ENCODE results near the gene CNST. TPM values are rescaled to one million over a fixed set of nuclear protein-coding genes. Genes with fewer than 3 reads are reported as not detected.
A peak's percentile ranks its signal among the peaks of the same experiment; 100 is the strongest.
"Not testable (repeated sequence)": the region's sequence is repeated elsewhere in the genome, so short reads cannot be mapped to it uniquely, and the experiment has no call there.

Gene CNST
- total RNA-seq, 1 experiment from 2014 or later: 14.7 TPM

DNA sequence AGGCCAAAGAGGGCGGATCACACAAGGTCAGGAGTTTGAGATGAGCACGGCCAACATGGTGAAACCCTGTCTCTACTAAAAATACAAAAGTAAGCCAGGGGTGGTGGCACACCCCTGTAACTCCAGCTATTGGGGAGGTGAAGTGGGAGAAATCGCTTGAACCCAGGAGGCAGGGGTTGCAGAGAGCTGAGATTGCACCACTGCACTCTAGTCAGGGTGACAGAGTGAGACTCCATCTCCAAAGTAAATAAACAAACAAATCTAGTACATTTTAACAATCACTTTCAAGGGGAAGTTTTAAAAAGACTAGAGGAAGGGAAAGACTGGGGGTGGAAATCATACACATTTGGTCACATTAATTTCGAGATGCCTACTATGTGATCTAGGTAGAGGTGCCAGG, 6.9 kb upstream of the CNST start:
- no peak for DNase-seq (ENCODE audit: low read depth)

DNA sequence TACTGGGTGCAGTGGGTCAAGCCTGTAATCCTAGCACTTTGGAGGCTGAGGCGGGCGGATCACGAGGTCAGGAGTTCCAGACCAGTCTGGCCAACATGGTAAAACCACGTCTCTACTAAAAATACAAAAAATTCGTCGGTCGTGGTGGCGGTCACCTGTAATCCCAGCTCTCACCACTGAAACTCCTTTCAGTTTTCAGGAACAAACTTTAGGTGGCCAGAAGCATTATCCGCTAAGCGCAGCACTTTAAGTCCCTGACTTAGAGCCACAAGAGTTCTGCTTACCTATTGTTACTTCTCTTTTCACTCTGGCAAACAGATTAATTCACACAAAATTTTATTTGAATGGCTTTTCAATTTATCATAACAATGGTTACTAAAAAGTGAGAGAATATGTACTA, 5.4 kb upstream of the CNST start:
- DNase-seq (ENCODE audit: low read depth): not testable (repeated sequence)

DNA sequence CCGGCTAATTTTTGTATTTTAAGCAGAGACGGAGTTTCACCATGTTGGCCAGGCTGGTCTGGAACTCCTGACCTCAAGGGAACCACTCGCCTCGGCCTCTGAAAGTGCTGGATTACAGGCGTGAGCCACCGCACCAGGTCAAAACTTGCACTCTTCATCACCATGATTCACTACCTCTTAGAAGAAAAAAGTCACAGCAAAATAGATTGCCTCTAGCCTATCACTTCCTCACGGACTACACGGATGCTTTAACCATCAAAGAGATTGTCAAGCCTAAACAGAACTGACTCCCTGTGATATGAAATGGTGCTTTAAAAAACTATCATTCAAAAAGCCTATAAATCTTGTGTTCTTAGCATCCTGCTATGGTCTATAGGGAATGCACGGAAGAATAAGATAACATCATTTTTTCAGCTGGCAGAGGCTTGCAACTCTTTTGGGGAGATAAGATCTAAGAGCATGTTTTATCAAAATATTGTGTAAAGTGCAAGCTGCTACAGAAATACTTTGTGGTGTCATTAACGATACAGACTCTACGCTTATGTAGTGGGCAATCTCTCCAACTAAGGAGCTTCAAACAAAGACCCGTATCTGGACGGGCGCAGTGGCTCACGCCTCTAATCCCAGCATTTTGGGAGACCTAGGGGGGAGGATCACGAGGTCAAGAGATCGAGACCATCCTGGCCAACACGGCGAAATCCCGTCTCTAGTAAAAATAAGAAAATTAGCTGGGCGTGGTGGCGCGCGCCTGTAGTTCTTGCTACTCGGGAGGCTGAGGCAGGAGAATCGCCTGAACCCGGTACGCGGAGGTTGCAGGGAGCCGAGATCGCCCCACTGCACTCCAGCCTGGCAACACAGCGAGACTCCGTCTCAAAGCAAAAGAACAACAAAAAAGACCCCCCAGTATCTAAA, 1.2 kb upstream of the CNST start:
- no peak for DNase-seq (ENCODE audit: low read depth)

DNA sequence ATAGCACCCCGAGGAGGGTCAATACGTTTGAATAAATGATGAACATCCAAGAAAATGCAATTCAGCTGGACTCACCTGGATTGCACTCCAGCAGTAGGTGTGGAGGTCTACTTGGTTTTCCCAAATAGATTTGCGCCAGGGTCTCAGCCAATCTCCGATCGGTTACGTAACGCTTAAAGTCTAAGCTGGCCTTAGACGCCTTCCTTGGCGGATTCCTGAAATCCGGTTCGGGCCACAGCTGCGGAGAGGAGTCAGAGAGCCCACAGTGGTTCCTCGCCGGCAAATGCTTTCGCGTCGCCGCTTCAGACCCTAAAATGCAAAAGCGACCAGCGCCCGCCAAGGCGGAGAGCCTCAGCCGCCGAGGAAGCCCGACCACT, 517 bp upstream of the CNST start:
- no peak for DNase-seq (ENCODE audit: low read depth)

DNA sequence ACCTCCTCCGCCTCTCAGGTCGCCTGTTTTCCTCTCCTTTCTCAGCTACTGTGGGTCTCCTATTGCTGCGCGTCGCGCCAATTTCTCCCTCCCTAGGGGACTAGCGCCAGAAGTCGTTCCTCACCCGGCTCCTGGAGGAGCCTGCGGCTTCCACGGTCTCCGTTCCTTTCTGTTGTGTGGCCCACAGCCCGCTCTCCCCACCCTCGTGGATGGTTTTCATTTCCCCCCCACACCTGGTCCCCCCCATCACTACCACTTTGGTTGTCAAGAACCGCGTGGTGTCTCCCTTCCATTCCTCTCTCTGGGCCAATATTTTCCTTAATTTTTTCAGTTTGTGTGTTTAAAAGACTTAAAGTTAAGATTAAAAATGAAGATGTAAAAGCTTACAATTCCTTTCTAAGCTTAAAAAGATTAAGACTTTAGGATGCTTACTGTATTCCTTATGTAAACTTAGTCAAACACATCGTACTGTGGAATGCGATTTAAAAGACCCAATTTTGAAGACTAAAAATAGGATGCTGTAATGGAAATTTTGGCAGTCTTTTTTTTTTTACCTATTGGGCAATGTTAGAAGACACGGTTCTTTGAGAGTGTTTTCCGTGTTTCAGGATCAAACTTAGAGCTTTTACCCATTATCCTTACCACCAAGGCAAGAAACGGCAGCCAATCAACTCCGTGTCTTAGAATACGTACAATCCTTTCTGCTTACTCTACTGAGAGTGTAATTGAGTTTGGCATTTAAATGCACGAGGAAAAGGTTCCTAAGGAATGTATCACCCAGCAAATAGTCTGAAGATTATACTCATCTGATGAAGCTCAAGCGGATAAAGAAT, 773 bp downstream of the CNST start:
- DNase-seq (ENCODE audit: low read depth): peak; percentile 80

DNA sequence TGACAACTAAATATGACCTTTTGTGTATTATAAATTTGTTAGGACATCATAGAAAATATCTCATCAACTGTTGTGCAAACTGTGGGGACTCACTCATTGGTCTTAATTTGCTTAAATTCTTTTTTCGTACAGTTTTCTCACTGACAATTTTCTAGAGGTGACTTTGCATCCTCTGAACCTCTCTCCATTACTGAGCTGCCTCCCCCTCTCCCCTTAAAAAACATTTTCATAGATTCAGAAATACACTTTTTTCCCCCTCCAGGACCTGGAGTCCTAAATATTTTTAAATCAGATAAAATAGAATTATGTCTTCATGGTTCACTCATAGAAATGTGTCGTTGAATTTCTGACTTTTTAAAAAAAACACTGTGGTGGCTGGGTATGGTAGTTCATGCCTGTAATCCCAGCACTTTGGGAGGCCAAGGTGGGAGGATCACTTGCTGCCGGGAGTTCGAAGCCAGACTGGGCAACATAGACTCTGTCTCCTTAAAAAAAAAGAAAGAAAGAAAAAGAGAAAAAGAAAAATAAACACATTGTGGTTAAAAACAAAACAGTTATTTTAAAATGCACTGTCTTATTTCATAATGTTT, 1.5 kb downstream of the CNST start:
- no peak for DNase-seq (ENCODE audit: low read depth)

DNA sequence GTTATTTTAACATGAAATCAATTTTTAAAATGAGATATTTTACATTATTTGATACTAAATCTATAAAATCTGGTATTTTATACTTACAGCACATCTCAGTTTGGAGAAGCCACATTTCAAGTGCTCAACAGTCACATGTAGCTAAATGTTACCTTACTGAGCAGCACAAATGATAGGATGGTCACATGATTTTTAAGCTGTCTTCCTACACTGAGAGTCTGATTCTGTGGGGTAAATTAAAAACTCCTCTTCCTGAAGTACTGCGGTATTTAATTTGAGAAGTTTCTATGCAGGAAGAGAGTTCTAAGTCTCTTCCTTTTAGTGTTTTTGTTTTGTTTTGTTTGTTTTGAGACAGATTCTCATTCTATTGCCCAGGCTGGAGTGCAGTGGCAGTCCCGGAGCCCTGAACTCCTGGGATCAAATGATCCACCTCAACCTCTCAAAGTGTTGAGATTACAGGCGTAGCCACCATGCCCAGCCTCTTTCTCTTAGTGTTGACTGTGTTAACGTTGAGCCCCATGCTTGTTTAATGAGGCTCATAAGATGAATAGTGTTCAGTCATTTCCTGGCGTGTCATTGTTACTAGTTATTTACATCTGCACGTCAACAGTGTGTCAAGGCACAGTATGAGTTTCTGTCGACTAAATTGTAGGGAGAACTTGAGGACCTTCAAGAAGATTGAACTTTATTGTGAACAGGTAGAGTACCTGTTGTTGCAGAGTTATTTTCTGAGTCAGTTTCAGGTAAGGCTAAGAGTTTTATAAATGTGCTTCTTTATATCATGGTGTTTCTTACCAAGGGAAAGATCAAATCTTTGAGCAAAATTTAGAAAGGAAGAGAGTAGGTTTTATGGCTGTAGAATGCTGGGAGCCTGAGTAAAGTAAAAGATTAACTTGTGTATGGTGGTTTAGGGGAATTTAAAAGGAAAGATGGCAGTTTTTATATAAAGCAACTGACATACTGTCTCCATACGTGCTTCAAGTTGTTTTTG, 3.3 kb downstream of the CNST start:
- DNase-seq (ENCODE audit: low read depth): peak; percentile 73

DNA sequence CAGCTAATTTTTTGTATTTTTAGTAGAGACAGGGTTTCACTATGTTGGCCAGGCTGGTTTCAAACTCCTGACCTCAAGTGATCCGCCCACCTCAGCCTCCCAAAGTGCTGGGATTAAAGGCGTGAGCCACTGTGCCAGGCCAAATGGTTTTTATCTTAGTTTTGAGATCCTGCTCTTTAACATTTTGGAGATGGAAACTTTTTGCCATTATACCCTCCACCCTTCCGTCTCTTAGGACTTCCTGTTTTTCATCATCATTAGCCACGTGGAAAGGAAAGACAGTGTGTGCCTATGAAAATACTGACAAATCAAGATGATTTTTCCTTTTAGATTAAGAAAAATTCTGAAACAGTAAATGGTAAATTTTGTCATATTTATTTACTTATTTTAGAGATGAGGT, 5.1 kb downstream of the CNST start:
- not testable (repeated sequence) for DNase-seq (ENCODE audit: low read depth)

DNA sequence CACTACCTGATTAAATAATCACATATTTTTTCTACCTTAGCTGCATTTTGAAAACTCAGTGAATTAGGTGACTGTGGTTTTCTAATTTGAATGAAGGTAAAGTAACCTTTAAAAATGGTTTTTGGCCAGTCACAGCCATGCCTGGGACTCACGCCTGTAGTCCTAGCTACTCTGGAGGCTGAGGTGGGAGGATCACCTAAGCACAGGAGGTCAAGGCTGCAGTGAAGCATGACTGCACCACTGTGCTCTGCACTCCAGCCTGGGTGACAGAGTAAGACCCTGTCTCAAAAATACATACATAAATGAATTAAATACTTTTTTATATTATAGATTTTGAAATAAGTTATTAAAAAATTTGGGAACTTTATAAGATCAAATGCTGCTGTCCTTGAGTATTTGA, 5.7 kb downstream of the CNST start:
- DNase-seq (ENCODE audit: low read depth): no peak

DNA sequence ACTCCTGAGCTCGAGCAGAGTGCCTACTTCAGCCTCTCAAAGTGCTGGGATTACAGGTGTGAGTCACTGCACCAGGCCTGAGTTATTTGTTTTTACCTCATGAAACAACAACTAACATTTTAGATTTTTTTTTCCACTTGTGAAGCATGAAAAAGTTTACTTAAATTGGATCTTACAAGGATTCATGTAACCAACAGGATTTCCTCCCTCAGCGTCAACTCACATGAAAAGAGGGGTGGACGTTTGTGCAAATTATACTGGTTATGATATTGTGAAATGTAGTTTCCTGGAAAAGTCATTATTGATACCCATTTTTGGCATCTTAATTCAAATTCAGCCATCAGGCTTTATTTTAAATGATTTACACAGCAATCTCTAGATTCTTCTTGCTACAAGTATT, 6.5 kb downstream of the CNST start:
- no peak for DNase-seq (ENCODE audit: low read depth)

DNA sequence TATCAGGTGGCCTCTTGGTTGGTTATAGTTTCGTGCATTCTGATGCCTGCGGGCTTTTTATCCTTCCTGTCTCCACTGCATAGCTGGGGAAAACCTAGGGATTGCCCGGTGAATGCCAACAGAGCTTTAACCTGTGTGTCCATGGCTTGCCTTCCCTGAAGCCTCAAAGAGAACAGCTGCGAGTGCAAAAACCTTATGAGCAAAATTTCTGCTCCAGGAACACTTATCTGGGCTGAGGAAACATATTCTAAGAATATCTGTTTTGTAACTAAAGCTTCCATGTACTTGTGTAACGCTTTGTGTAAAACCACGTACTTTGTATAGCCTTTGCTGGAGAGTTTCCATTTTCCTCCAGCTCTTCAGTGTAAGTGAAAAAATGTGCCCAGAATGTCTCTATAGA, 7.2 kb downstream of the CNST start:
- DNase-seq (ENCODE audit: low read depth): no peak

DNA sequence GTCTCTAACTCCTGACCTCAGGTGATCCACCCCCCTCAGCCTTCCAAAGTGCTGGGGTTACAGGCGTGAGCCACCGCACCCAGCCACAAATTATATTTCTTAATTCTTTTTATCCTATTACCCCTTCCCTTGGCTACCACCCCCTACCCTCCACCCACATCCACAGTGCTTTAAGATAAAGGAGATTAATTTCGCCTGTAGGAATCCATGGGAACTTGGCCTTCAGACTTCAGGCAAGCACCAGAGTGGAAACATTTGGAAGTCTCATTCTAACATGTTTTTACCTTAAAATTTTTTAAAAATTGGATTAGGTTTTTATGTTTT, 10.4 kb downstream of the CNST start:
- DNase-seq (ENCODE audit: low read depth): no peak

DNA sequence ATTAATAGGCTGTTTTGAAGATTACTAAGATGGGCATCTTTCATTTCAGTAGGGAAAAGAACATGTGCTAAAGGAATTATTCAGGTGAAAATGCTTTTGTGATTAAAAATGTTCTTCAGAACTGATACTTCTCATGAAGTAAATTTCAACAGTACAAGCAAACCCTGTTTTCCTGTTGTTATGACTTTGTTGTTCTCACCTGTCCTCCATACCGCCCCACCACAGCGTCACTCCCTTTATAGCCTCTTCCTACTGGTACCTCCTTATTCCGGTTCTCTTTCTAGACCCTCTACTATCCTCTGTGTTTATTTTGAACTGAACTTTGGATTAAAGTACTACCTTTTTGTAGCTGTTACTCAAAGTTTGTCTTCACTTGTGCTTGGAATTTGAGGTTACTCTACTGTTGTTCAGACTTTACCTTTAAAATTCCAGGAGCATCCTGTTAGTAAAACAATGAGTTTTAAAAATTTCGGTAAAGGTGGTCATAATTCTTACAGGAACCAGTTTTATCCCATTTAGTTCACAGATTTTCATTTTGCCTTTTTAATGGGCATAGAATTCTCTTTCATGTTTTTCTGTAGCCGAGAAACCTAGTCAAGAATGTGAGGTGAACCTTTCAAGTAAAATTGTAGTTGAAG, 10.9 kb downstream of the CNST start:
- no peak for DNase-seq (ENCODE audit: low read depth)

DNA sequence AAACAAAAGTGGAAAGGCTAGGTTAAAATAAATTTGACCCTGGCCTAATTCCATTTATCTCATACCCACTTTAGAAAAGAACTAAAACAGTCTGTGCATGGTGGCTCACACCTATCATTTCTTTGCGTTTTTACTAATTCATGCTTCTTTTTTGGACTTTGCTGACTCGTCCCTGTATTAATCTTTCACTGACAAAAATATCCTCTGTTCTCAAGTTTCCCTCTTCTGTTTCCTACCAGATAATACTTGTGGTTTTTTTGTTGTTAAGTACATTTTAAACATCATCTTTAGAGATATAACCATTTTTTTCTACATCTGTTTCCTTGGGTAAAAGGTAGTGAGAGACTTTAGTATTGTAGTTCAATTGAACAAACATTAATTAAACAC, 11.5 kb downstream of the CNST start:
- DNase-seq (ENCODE audit: low read depth): no peak

DNA sequence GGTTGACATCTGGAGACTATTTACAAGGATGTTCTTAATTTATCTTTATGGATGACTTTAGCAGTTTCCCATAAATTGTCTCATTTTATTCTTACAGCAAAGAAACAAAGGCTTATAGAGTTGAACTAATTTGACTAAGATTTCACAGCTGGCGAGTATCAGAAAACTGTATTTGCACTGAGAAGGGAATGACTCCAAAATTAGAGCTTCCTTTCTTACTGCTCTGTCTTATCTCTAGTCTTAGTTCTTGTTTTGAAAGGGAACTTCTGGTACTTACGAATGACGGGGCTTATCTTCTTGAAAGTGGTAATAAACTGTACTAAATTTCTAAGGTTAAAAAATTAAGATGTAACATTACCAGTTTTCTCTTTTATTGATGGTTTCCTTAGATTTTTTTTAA, 13.6 kb downstream of the CNST start:
- no peak for DNase-seq (ENCODE audit: low read depth)

DNA sequence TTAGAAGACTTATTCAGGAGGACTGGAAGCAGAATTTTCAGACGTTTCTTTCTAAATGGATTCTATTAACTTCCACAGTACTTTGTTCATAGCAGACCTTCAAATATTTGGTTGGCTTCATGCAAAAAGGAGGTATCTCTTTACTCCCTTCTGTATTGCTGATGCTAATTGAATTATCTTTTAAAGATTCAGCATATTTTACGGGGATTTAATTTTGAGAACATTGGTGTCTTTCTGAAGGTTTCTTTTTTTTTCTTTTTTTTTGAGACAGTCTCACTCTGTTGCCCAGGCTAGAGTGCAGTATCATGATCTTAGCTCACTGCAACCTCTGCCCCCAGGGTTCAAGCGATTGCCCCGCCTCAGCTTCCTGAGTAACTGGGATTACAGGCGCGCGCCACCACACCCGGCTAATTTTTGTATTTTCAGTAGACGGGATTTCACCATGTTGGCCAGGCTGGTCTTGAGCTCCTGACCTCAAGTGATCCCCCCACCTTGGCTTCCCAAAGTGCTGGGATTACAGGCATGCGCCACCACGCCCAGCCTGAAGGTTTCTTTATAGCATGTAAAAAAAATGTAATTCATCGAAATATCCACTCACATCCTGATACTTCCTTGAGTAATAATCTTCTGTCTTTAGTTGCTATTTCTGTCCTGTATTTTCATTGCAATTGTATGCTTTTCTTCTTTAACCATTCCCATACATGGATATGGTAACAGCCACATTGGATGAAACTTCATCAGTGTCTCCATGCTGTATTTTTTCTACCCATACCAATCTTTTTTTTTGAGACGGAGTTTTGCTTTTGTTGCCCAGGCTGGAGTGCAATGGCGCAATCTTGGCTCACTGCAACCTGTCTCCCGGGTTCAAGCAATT, 14.5 kb downstream of the CNST start:
- DNase-seq (ENCODE audit: low read depth): no peak

DNA sequence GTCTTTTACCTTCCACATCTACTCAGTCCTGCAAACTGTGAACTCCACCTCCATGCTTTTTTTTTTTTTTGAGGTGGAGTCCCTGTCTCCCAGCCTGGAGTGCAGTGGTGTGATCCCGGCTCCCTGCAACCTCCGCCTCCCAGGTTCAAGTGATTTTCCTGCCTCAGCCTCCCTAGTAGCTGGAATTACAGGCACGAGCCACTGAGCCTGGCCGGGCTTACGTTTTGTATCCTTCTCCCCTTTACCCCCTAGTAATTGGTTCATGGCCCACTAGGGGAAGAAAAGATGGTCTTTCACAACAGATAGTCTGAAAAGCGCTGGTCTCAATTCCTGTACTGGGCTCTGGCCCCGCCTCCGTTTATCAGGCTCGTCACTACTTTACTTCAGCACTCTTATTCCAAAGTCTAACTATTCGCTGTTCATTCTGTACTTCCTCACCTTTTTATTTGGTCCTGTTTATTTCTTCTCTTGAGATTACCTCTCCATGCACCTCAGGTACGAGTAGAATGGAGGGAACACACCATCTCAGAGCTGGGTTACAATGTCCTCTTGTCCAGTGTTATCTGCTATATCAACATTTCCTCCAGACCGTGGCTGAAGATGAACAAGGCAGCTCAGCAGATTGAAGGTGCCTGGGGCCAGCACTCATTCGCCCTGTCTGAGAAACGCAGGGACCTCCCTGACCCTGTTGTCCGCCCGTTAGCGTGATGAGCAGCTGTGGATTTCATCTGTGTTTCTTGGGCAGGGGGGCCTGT, 16.2 kb downstream of the CNST start:
- DNase-seq (ENCODE audit: low read depth): no peak

DNA sequence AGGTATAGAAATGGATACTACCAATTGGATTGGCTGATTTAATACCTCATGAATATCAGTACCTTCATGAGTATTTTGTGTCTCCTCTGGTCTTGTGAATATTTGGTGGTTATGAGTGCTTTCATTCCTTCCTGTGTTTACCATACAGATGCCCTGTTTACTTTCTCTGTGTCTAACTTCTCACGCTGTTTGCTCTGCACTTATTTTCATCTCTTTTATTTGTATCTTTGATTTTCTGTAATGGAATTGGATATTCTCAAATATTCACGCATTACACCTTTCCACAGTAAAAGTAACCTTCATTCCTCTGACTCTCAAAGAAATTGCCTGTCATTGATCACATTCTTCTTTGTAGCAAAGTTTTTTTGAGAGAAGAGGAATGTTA, 16.8 kb downstream of the CNST start:
- no peak for DNase-seq (ENCODE audit: low read depth)

DNA sequence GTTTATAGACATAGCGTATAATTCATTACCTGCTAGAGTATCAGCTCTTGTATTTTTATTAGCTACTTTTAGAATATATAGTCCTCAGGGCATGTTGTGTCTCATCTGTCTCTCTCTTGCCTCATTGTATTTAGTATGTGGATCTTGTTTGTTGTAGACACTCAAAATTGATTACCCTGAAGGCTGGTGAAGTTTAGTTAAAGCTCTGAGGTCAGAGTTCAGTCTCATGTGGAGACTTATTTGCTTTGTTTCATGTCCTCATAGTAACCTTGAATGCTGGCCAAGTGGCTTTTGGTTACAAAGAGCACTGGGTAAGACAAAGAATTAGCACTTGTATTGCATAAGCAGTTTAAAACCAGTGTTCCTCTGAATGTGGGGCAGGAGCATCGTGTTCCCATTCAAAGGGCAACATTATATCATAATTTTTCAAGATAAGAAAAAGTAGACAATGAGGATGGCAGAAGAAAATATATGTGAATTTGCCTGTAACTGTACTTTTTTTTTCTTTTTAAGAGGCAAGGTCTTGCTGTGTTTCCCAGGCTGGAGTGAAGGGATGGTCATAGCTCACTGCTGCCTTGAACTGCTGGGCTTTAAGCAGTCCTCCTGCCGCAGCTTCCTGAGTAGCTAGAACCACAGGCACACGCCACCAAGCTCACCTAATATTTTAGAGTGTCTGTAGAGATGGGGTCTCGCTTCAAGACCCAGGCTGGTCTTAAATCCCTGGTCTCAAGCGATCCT, 17.4 kb downstream of the CNST start:
- peak; percentile 63 for DNase-seq (ENCODE audit: low read depth)
